ENCODE results near the gene RECQL5. TPM values are rescaled to one million over a fixed set of nuclear protein-coding genes. Genes with fewer than 3 reads are reported as not detected.

RECQL5 gene
- polyA plus RNA-seq, 1 experiment: 9.3 TPM

DNA sequence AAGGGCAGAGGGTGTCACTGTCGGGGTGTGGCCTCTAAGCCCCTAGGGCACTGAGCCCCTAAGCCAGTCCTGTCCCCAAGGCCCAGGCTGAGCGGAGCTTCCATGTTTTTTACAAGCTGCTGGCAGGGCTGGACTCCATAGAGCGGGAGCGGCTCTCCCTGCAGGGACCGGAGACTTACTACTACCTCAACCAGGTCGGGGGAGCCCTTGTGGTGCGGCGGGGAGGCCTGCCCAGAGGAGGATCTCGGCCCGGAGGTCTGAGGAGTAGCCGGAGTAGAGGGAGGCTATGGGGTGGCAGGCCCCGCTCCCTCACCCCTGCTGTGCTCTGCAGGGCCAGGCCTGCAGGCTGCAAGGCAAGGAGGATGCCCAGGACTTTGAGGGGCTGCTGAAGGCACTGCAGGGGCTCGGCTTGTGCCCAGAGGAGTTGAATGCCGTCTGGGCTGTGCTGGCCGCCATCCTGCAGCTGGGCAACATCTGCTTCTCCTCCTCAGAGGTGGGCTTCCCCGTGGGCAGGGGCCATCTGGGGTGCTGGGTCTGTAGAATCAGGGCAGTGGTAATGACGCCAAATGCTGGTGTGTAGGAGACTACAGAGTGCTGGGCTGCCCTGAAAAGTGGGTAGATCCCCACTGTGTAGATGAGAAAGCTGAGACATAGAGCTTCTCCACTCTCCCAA lies 74.5 kb downstream of the RECQL5 start:
- DNase-seq (ENCODE audit: low read depth, low spot score): no peak
- POLR2A ChIA-PET: no interaction called here
- Histone ChIP-seq H3K9me3 (ENCODE audit: control insufficient read depth, insufficient read depth, low read length) (peaks cover 4% of the 10 kb centered on the region; the same call in 1 of the 2 replicates), H3K27ac (ENCODE audit: low read depth, low read length) (no peak overlapping the region), H3K27me3 (ENCODE audit: control insufficient read depth, insufficient read depth, low read length) (peaks cover 32% of the 10 kb centered on the region), H3K4me3 (ENCODE audit: low read depth, low read length) (no peak overlapping the region)
- CTCF ChIA-PET: no interaction called here
- no peak for TF ChIP-seq CTCF (IDR thresholded peaks at IDR 0.05; ENCODE audit: low read depth, low read length)

DNA sequence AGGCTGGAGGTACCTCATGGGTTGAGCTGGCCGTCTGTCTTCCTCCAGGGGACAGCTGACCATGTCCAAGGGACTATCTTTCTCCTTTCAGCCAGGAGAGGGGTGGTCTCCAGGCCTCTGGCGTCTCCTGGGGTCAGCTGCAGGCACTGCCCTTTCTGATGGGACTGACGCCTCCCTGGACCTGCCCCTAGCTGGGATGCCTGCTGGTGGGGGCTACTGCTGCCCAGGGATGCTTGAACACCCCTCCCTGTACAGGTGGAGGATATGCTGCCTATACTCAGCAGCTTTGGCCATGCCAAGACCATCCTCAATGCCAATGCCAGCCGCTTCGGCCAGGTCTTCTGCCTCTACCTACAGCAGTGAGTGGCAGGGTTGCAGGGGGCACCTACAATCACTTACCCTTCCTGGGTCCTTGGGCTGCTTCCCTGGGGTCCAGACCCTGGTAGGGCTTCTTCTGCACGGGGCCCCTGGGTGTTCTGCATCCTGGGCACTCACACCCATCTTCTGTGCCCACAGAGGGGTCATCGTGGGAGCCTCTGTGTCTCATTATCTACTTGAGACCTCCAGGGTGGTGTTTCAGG lies 75.1 kb downstream of the RECQL5 start:
- no peak for TF ChIP-seq CTCF (IDR thresholded peaks at IDR 0.05; ENCODE audit: low read depth, low read length)
- Histone ChIP-seq H3K27ac (ENCODE audit: low read depth, low read length) (no peak overlapping the region), H3K27me3 (ENCODE audit: control insufficient read depth, insufficient read depth, low read length) (peaks cover 39% of the 10 kb centered on the region), H3K9me3 (ENCODE audit: control insufficient read depth, insufficient read depth, low read length) (peaks cover 4% of the 10 kb centered on the region; the same call in 1 of the 2 replicates), H3K4me3 (ENCODE audit: low read depth, low read length) (no peak overlapping the region)
- CTCF ChIA-PET: interaction anchor here (1.1 kb wide), 1 partner anchor 41 kb away, joined by 3 read pairs; the partner anchor contains the start of gene SMIM5
- POLR2A ChIA-PET: no interaction called here
- no peak for DNase-seq (ENCODE audit: low read depth, low spot score)

- TF ChIP-seq CTCF (IDR thresholded peaks at IDR 0.05; ENCODE audit: low read depth, low read length): no peak
- H3K4me3 ChIP-seq (ENCODE audit: low read depth, low read length): no peak overlapping the region
- no peak for DNase-seq (ENCODE audit: low read depth, low spot score)
- CTCF ChIA-PET: interaction anchor here (1.0 to 1.1 kb wide), 3 partner anchors 10 to 159 kb away, joined by 3 to 5 read pairs (median 4); partner anchors contain the start of gene SMIM5
- peaks cover 40% of the 10 kb centered on the region for H3K27me3 ChIP-seq (ENCODE audit: control insufficient read depth, insufficient read depth, low read length)
- no peak overlapping the region for H3K27ac ChIP-seq (ENCODE audit: low read depth, low read length)
- peaks cover 4% of the 10 kb centered on the region; the same call in 1 of the 2 replicates for H3K9me3 ChIP-seq (ENCODE audit: control insufficient read depth, insufficient read depth, low read length)
- POLR2A ChIA-PET: no interaction called here
These were observed 75.9 kb downstream of the RECQL5 start for GRCh38 chr17:75590849-75591721.

GRCh38 chr17:75590314-75590761 lies 76.6 kb downstream of the RECQL5 start:
- Histone ChIP-seq H3K9me3 (ENCODE audit: control insufficient read depth, insufficient read depth, low read length) (peaks cover 4% of the 10 kb centered on the region), H3K27me3 (ENCODE audit: control insufficient read depth, insufficient read depth, low read length) (peaks cover 33% of the 10 kb centered on the region), H3K27ac (ENCODE audit: low read depth, low read length) (no peak overlapping the region), H3K4me3 (ENCODE audit: low read depth, low read length) (no peak overlapping the region)
- no peak for DNase-seq (ENCODE audit: low read depth, low spot score)
- TF ChIP-seq CTCF (IDR thresholded peaks at IDR 0.05; ENCODE audit: low read depth, low read length): no peak
- ChIA-PET CTCF (interaction anchor here (0.7 to 1.1 kb wide), 3 partner anchors 11 to 160 kb away, joined by 3 to 5 read pairs (median 4); no protein-coding TSS in a partner anchor), POLR2A (interaction anchor here (0.5 kb wide), 1 partner anchor 57 kb away, joined by 4 read pairs; no protein-coding TSS in a partner anchor)
